ENCODE measurements around the gene HIVEP3. TPM values are rescaled to one million over a fixed set of nuclear protein-coding genes. Genes with fewer than 3 reads are reported as not detected.
A peak's percentile ranks its signal among the peaks of the same experiment; 100 is the strongest.

The HIVEP3 gene
- total RNA-seq, 2 experiments from 2014 or later: 19.4 to 21.3 TPM

DNA sequence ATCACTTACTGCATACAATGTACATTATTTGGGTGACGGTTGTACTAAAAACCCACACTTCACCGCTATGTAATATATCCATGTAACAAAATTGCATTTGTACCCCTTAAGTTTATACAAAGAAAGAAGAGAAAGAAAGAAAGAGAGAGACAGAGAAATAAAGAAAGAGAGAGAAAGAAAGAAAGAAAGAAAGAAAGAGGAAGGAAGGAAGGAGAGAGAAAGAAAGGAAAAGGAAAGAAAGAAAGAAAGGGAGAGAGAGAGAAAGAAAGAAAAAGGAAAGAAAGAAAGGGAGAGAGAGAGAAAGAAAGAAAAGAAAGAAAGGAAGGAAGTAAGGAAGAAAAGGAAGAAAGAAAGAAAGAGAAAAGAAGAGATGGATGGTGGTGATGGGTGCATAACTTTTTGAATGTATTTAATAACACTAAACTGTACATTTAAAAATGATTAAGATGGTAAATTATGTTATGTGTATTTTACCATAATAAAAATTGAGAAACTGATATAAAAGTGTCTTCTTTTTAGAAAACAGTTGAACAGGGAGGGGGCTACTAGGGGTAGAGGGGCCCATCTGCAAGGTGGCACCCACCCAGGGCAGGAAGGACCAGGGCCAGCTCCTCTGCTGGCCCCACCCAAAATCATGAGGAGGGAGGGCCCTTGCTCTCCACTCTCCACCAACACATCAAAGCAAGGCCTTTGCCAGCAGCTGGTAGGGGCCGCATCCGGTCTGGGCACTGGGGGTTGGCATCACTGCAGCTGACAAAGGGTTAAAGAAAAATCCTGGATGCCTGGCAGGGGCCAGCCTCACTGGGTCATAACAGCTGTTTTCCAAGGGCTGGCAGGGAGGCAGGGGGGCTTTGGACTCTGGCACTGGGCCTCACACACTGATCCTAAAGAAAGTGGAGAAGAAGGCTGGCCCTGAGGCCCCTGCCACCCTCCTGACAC lies 280.4 kb downstream of the HIVEP3 start:
- H3K9me3 Mint-ChIP-seq: no peaks in the 10 kb centered on the region
- H3K36me3 Mint-ChIP-seq: peaks cover 25% of the 10 kb centered on the region
- peak overlapping the region; percentile 14 for H3K4me3 Mint-ChIP-seq
- no peak for DNase-seq
- no peaks in the 10 kb centered on the region for H3K27me3 Mint-ChIP-seq
- peaks cover 50% of the 10 kb centered on the region for H3K4me1 Mint-ChIP-seq
- peak overlapping the region; percentile 61 for H3K27ac Mint-ChIP-seq

GRCh38 chr1:41637367-41637766 lies 281.4 kb downstream of the HIVEP3 start:
- Mint-ChIP-seq H3K27me3 (no peaks in the 10 kb centered on the region), H3K27ac (peak overlapping the region; percentile 61), H3K9me3 (no peaks in the 10 kb centered on the region), H3K4me1 (peaks cover 55% of the 10 kb centered on the region), H3K4me3 (no peak overlapping the region), H3K36me3 (peaks cover 25% of the 10 kb centered on the region)
- no peak for DNase-seq

GRCh38 chr1:41633764-41634163 lies 285.0 kb downstream of the HIVEP3 start:
- no peaks in the 10 kb centered on the region for H3K27me3 Mint-ChIP-seq
- peak overlapping the region; percentile 69 for H3K27ac Mint-ChIP-seq
- DNase-seq: no peak
- peaks cover 2% of the 10 kb centered on the region for H3K9me3 Mint-ChIP-seq
- peak overlapping the region; percentile 16 for H3K4me3 Mint-ChIP-seq
- H3K4me1 Mint-ChIP-seq: peaks cover 68% of the 10 kb centered on the region
- H3K36me3 Mint-ChIP-seq: peaks cover 42% of the 10 kb centered on the region

- no peak overlapping the region for H3K27ac Mint-ChIP-seq
- H3K4me3 Mint-ChIP-seq: no peak overlapping the region
- peaks cover 67% of the 10 kb centered on the region for H3K4me1 Mint-ChIP-seq
- DNase-seq: no peak
- peaks cover 47% of the 10 kb centered on the region for H3K36me3 Mint-ChIP-seq
- H3K27me3 Mint-ChIP-seq: no peaks in the 10 kb centered on the region
- H3K9me3 Mint-ChIP-seq: peaks cover 2% of the 10 kb centered on the region
Measured at GRCh38 chr1:41632781-41633575, 285.7 kb downstream of the HIVEP3 start.

- peaks cover 65% of the 10 kb centered on the region for H3K4me1 Mint-ChIP-seq
Measured at GRCh38 chr1:41631971-41632370, 286.8 kb downstream of the HIVEP3 start.

DNA sequence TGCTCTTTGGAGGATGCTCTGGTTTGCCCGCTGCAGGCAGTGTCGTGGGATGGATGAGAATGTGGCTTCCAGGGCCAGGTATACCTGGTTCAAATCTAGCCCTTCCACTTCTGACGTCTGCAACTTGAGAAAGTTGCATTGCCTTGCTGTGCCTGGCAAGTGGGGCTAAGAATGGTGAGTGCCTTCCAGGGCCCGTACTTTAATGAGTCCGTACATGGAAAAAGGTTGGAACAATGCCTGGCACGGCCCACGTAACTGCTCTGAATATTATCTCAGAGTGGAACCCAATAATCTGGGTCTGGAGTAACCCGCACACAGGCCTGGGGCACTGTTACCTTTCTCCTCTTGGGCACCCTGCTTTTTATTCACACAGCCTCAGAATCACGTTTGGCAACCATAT lies 287.6 kb downstream of the HIVEP3 start:
- H3K9me3 Mint-ChIP-seq: peaks cover 2% of the 10 kb centered on the region
- peaks cover 45% of the 10 kb centered on the region for H3K36me3 Mint-ChIP-seq
- H3K4me1 Mint-ChIP-seq: peaks cover 66% of the 10 kb centered on the region
- DNase-seq: no peak
- H3K4me3 Mint-ChIP-seq: no peak overlapping the region
- no peaks in the 10 kb centered on the region for H3K27me3 Mint-ChIP-seq
- H3K27ac Mint-ChIP-seq: no peak overlapping the region

More at GRCh38 chr1:41631971-41632370, 286.8 kb downstream of the HIVEP3 start:
- peaks cover 2% of the 10 kb centered on the region for H3K9me3 Mint-ChIP-seq
- H3K27me3 Mint-ChIP-seq: no peaks in the 10 kb centered on the region
- H3K36me3 Mint-ChIP-seq: peaks cover 44% of the 10 kb centered on the region
- H3K27ac Mint-ChIP-seq: peak overlapping the region; percentile 18
- DNase-seq: no peak
- peak overlapping the region; percentile 13 for H3K4me3 Mint-ChIP-seq

DNA sequence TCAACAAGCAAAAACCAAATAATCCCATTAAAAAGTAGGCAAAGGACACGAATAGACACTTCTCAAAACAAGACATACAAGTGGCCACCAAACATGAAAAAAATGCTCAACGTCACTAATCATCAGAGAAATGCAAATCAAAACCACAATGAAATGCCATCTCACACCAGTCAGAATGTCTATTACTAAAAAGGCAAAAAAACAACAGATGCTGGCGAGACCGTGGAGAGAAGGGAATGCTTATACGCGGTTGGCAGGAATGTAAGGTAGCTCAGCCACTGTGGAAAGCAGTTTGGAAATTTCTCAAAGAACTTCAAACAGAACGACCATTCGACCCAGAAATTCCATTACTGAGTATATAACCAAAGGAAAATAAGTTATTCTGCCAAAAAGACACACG lies 289.2 kb downstream of the HIVEP3 start:
- H3K27ac Mint-ChIP-seq: no peak overlapping the region
- no peaks in the 10 kb centered on the region for H3K27me3 Mint-ChIP-seq
- peaks cover 62% of the 10 kb centered on the region for H3K4me1 Mint-ChIP-seq
- no peak for DNase-seq
- no peak overlapping the region for H3K4me3 Mint-ChIP-seq
- peaks cover 48% of the 10 kb centered on the region for H3K36me3 Mint-ChIP-seq
- H3K9me3 Mint-ChIP-seq: peaks cover 2% of the 10 kb centered on the region

- no peak for DNase-seq
- Mint-ChIP-seq H3K36me3 (peaks cover 47% of the 10 kb centered on the region), H3K9me3 (peaks cover 2% of the 10 kb centered on the region), H3K27me3 (no peaks in the 10 kb centered on the region), H3K4me3 (no peak overlapping the region), H3K27ac (no peak overlapping the region), H3K4me1 (peaks cover 59% of the 10 kb centered on the region)
Measured at GRCh38 chr1:41629141-41629540, 289.6 kb downstream of the HIVEP3 start.

- peaks cover 61% of the 10 kb centered on the region for H3K4me1 Mint-ChIP-seq
Measured at GRCh38 chr1:41627491-41628280, 291.0 kb downstream of the HIVEP3 start.

DNA sequence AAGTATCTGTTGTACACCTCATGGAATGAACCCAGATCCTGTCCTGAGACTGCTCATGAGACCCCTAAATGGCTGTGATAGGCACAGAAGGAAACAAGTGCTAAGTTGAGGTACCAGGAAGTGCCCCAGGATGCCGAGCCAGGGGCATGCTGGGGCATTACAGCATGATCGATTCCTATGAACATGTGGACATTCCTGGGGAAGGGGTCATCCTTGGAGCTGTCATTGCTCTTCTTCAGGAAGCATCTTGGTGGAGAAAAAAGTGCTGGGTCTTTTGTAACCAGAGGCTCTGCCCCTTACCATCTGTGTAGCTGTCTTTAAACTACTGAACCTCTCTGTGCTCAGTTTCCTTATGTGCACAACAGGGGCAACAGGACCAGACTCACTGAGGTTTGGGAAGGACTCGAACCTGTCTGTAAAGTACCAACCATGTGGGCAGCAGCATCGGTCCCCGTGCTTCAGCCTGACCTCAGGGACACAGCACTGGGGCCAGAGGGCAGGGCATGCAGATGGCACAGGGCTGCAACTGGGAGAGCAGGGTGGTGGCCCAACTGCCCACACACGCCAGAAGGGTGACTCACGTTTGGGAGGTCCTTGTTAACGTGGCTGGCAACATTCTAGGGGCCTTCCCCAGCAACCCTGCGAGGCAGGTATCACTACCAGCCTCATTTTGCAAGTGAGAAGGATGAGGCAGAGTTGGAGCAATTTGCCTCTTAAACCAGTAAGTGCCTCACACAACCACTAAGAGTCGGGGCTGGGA lies 291.9 kb downstream of the HIVEP3 start:
- H3K27me3 Mint-ChIP-seq: no peaks in the 10 kb centered on the region
- H3K4me3 Mint-ChIP-seq: no peak overlapping the region
- peak overlapping the region; percentile 45 for H3K27ac Mint-ChIP-seq
- H3K4me1 Mint-ChIP-seq: peaks cover 60% of the 10 kb centered on the region
- H3K36me3 Mint-ChIP-seq: peaks cover 44% of the 10 kb centered on the region
- peak; percentile 45 for DNase-seq
- peaks cover 2% of the 10 kb centered on the region for H3K9me3 Mint-ChIP-seq

More at GRCh38 chr1:41627491-41628280, 291.0 kb downstream of the HIVEP3 start:
- Mint-ChIP-seq H3K27me3 (no peaks in the 10 kb centered on the region), H3K36me3 (peaks cover 46% of the 10 kb centered on the region), H3K9me3 (peaks cover 2% of the 10 kb centered on the region), H3K4me3 (no peak overlapping the region), H3K27ac (peak overlapping the region; percentile 66)
- DNase-seq: no peak

GRCh38 chr1:41626146-41626545 lies 292.6 kb downstream of the HIVEP3 start:
- Mint-ChIP-seq H3K4me3 (no peak overlapping the region), H3K9me3 (peaks cover 2% of the 10 kb centered on the region), H3K27ac (no peak overlapping the region), H3K27me3 (no peaks in the 10 kb centered on the region), H3K4me1 (peaks cover 55% of the 10 kb centered on the region), H3K36me3 (peaks cover 46% of the 10 kb centered on the region)
- DNase-seq: no peak

DNA sequence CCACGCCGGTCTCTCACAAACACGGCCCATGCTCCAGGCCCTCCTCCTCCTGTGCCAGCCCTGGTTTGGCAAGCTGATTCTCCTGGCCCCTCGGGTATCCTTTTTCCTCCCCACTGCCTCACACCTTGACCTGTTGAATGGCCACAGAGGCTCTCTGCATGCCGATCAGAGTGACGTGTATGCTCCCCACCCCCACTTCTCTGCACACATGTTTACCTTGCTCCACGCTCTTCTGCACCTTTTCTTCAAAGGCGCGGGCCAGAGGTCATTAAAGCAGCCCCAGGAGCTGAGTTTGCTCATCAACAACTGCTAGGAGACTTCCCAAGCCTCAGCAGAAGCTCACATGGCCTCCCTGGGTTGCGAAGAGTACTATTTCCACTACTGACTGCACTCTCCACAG lies 295.0 kb downstream of the HIVEP3 start:
- H3K36me3 Mint-ChIP-seq: peaks cover 32% of the 10 kb centered on the region

GRCh38 chr1:41622859-41623732 lies 295.6 kb downstream of the HIVEP3 start:
- Mint-ChIP-seq H3K27me3 (no peaks in the 10 kb centered on the region), H3K36me3 (peaks cover 26% of the 10 kb centered on the region), H3K27ac (peak overlapping the region; percentile 25), H3K4me1 (peaks cover 36% of the 10 kb centered on the region), H3K4me3 (no peak overlapping the region), H3K9me3 (no peaks in the 10 kb centered on the region)
- no peak for DNase-seq

More for the DNA sequence above, 295.0 kb downstream of the HIVEP3 start:
- no peaks in the 10 kb centered on the region for H3K27me3 Mint-ChIP-seq
- no peak for DNase-seq
- H3K4me1 Mint-ChIP-seq: peaks cover 40% of the 10 kb centered on the region
- peak overlapping the region; percentile 71 for H3K27ac Mint-ChIP-seq
- peak overlapping the region; percentile 27 for H3K4me3 Mint-ChIP-seq
- no peaks in the 10 kb centered on the region for H3K9me3 Mint-ChIP-seq
